ENCODE measurements around the gene LIG1.

LIG1 gene

DNA sequence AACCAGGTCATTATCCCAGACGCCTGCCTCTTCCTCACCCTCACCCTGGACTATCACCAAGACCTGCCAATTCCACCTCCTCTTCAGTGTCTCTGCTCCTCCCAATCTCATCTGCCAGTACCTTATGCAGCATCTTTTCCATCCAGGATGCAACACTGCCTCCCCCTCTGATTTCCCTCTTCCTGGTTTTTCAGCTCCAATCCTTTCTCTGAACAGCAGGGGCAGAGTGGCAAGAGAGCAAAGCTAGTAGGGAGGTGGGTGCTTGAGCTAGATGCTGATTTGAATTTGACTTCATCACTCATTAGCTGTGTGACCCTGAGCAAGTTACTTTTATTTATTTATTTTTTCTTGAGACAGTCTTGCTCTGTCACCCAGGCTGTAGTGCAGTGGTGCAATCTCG is 100.7 kb downstream of the LIG1 start:
- DNase-seq = no peak
